Activated T-cell treated with anti-CD3 and anti-CD28 coated beads, Interleukin-2, amount 50 U/mL, for 72 hours (primary cell): ENCODE data around the gene INPP5F. TPM values are rescaled to one million over a fixed set of nuclear protein-coding genes. Genes with fewer than 3 reads are reported as not detected.

Experiments
- ATAC-seq, 2 donors: fragments of 150-1000 bp; cut with Tn5 transposase; replicated peaks in 1 of 2; 2 replicates each; pipeline ENCODE4 v1.10.0; 2021; ENCODE audit warnings: moderate library complexity in 2 of 2, mild to moderate bottlenecking in 1 of 2
- DNase-seq, 2 donors: peaks; one replicate each; pipeline ENCODE4 v3.0.0; 2021 to 2022; ENCODE audit warnings: mixed read lengths in 1 of 2
- H3K27ac Mint-ChIP-seq: one replicate; pipeline ENCODE4 v1.8.0; 2022; ENCODE audit warnings: mild to moderate bottlenecking, moderate library complexity, mixed read lengths
- H3K27me3 Mint-ChIP-seq: one replicate; pipeline ENCODE4 v1.8.0; 2022; ENCODE audit warnings: low read depth, mixed read lengths
- H3K36me3 Mint-ChIP-seq, 2 donors: one replicate each; pipeline ENCODE4 v1.8.0; 2022; ENCODE audit warnings: mixed read lengths in 2 of 2, mild to moderate bottlenecking in 1 of 2; ENCODE audit not compliant: insufficient read depth in 2 of 2
- H3K4me1 Mint-ChIP-seq: one replicate; pipeline ENCODE4 v1.8.0; 2022; ENCODE audit warnings: low read depth, mixed read lengths
- H3K4me3 Mint-ChIP-seq, 2 donors: one replicate each; pipeline ENCODE4 v1.8.0; 2022; ENCODE audit warnings: mild to moderate bottlenecking in 2 of 2, mixed read lengths in 2 of 2, moderate library complexity in 2 of 2
- H3K9me3 Mint-ChIP-seq, 2 donors: one replicate each; pipeline ENCODE4 v1.8.0; 2022; ENCODE audit warnings: mixed read lengths in 2 of 2
- total RNA-seq, 2 donors: library from RNA; stranded (reverse); gene quantifications; one replicate each; pipeline ENCODE4 v1.2.3, GENCODE V29; 2022

The INPP5F gene
- total RNA-seq, 2 donors from 2014 or later: 12.9 to 15.0 TPM

DNA sequence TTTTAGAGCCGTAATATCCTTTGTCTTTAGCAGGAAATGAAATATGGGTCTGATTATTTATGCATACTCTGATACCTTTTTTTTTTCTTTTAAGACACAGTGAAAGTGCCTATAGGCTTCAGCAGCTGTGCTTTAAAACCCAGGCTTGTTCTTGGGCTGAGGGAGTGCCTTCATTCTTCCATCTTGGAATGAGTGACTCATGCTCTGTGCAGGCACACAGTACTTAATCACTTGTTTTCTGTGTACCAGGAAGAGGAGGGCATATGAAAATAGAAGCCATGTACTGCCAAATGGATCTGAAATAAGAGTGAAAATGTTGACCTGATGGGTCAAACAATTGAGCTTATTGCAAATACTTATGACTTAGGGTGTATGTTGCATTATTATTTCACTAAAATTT, 12.0 kb downstream of the INPP5F start:
- peaks cover 0 to 2% of the 10 kb centered on the region in 2 donors for H3K36me3 Mint-ChIP-seq
- no peaks in the 10 kb centered on the region for H3K27me3 Mint-ChIP-seq
- peaks cover 51% of the 10 kb centered on the region for H3K4me1 Mint-ChIP-seq
- H3K9me3 Mint-ChIP-seq: no peaks in the 10 kb centered on the region
- DNase-seq (no peak), ATAC-seq (peak; percentile 57 to 66)
- H3K27ac Mint-ChIP-seq: no peak overlapping the region
- H3K4me3 Mint-ChIP-seq: peak overlapping the region; percentile 22 to 32

DNA sequence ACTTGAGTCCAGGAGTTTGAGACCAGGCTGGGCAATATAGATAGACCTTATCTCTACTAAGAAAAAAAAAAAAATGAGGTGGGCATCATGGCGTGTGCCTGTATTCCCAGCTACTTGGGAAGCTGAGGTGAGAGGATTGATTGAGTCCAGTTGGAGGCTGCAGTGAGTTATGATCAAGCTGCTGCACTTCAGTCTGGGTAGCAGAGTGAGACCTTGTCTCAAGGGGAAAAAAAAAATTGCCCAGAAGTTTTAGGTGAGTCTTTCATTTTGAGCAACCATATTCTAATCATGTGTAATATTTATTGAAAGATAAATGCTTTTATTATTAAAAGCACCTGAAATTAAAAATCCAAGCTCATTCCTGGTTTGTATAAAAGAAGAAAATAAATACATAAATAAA, 13.1 kb downstream of the INPP5F start:
- no peak for DNase-seq
- Mint-ChIP-seq H3K9me3 (no peaks in the 10 kb centered on the region), H3K27me3 (no peaks in the 10 kb centered on the region), H3K27ac (no peak overlapping the region), H3K4me1 (peaks cover 45% of the 10 kb centered on the region), H3K4me3 (no peak overlapping the region), H3K36me3 (no peaks in the 10 kb centered on the region)
- no peak for ATAC-seq

DNA sequence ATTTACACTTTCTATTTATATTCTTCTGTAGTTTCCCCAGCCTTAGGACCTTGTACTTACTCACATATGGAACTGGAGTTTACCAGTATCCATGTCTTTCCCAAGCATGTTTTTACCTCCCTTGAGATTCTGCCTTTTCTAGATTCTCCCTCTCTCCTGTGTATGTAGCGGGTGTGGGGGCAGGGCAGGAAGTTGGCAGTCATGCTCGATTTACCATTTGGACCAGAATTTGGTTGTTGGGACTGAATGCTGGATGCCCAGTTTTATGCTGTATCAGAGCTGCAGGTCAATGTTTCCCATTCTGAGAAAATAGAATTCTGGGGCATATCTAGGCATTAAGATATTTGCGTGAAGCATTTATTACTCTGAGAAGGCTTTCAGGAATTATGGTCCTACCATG, 14.2 kb downstream of the INPP5F start:
- Mint-ChIP-seq H3K27ac (no peak overlapping the region), H3K27me3 (no peaks in the 10 kb centered on the region), H3K4me3 (no peak overlapping the region), H3K9me3 (no peaks in the 10 kb centered on the region), H3K4me1 (peaks cover 47% of the 10 kb centered on the region), H3K36me3 (no peaks in the 10 kb centered on the region)
- DNase-seq (no peak), ATAC-seq (no peak)

DNA sequence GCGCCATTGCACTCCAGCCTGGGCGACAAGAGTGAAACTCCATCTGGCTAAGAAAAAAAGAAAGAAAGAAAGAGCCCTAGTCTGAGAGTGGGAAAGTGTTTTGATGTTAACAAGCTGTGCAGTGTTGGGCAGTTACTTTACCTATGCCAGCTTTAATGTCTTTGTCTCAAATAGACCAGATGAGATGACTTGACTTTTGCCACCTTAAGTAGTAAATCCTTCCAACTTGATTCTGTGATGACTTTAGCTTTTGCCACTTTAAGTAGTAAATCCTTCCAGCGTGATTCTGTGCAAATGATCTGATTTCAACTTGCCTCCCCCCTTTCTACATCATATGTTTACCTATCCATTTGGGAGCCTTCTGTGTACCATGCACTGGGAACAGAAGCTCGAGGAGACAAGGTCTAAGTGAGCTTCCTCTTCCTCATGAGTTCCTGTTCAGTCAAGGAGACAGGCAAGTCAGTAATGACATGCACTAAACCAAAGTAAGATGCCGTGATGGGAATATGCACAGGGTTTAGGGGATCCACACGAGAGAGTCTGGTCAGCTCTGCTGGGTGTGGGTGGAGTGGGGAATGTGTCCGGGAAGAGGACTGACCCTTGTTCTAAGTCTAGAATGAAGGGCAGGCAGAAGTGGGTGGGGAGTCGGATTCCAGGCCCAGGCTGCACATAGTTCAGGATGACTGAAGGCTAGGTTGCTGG, 17.2 kb downstream of the INPP5F start:
- Mint-ChIP-seq H3K27ac (no peak overlapping the region), H3K4me3 (no peak overlapping the region), H3K27me3 (no peaks in the 10 kb centered on the region), H3K36me3 (no peaks in the 10 kb centered on the region), H3K4me1 (peaks cover 26% of the 10 kb centered on the region), H3K9me3 (no peaks in the 10 kb centered on the region)
- ATAC-seq (no peak), DNase-seq (no peak)

DNA sequence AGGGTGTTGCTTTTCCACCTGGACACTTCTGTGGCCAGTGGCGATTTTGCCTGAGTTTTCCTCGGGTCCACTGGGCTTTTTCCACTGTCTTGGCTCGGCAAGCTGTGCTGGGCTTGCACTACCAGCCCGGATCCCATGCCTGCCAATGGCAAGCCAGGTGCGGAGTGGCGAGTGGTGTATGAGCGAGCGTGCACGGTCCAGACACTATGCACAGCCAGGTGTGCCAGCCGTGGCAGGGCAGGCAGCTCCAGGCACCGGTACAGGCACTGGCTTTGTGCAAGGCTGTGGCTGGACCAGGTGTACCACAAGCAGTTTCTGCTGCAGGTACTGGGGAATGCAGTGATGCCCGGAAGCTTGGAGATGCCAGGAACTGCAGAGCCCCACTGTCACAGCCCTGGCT, 22.1 kb downstream of the INPP5F start:
- Mint-ChIP-seq H3K36me3 (no peaks in the 10 kb centered on the region), H3K9me3 (no peaks in the 10 kb centered on the region), H3K27ac (no peak overlapping the region), H3K27me3 (no peaks in the 10 kb centered on the region), H3K4me1 (peaks cover 27% of the 10 kb centered on the region), H3K4me3 (no peak overlapping the region)
- ATAC-seq (no peak), DNase-seq (no peak)

DNA sequence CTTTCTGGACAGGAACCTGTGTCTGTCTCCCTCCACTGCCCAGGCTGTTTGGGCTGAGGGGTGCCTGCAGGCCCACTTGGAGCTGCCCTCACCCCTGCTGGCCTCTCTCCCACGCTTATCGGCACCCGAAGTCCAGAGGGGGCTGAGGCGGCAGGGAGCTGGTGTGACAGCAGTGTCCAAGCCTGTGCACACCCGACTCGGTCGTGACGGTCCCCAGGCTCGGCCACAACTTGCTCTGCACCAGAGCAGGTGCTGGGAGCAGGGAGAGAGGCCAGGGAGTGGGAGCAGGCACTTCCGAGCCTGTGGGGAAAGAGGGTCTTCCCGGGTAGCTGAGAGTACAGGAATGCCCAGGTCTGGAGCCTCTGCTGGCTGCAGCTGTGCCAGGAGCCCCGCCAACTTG, 23.0 kb downstream of the INPP5F start:
- Mint-ChIP-seq H3K27ac (no peak overlapping the region), H3K9me3 (no peaks in the 10 kb centered on the region), H3K4me1 (peaks cover 27% of the 10 kb centered on the region), H3K27me3 (no peaks in the 10 kb centered on the region), H3K36me3 (no peaks in the 10 kb centered on the region), H3K4me3 (no peak overlapping the region)
- ATAC-seq: no peak
- no peak for DNase-seq

DNA sequence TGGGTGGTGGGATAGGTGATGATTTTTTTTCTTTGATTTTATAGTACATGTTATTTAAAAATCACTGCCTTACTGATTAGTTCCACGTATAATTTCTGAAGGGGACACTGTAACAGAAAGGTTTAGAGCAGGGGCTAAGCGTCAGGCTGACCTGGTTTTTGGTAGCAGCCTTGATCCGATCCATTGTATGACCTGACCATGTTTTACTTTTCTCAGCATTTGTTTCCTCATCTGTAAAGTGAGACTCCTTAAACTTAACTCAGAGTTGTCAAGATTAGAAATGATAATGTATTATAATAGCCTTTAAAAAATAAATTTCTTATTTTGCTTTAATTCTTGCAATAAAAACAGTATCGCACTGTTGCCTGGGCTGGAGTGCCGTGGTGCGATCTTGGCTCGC, 23.6 kb downstream of the INPP5F start:
- Mint-ChIP-seq H3K27me3 (no peaks in the 10 kb centered on the region), H3K4me3 (no peak overlapping the region), H3K36me3 (no peaks in the 10 kb centered on the region), H3K4me1 (peaks cover 21% of the 10 kb centered on the region), H3K27ac (no peak overlapping the region), H3K9me3 (no peaks in the 10 kb centered on the region)
- DNase-seq (no peak), ATAC-seq (no peak)

DNA sequence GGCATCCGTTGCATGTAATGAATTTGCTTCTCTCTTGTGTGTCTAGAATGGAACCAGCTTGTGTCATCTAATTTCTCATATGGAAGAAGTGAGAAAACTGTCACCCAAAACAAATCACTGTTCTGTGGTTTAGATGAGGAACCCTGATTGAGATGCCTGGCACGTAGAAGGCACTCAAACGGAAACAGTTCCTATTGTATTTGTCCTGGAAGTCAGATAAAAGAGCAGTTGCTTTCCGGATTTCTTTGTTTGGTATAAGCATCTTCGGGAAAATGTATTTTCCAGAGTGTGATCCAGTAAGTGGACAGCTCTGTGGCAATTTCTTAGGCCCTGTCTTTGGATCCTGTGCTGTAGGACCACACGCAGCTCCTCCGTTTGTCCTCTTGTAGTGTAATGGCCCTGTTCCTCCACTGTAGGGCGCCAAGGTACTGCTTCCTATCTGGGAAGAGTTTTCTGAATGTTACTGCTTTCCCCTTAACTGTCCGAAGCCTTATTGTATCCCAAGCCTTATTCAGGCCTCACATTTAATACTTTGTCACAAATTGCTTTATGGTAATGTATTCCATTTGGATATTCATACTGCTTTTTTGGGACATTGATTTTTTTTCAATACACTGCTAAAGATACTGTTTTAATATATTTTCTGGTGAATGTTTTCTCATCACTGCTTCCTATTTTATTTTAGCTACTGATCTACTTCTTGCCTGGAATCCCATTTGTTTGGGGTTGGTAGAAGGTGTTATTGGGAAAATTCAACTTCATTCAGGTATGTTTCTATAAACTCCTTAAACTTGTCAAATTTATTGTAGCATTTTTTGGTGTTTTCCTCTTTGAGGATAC, 24.8 kb downstream of the INPP5F start:
- Mint-ChIP-seq H3K9me3 (no peaks in the 10 kb centered on the region), H3K27me3 (no peaks in the 10 kb centered on the region), H3K4me1 (peaks cover 10% of the 10 kb centered on the region), H3K4me3 (peak overlapping the region in 1 of 2 donors; percentile 5), H3K36me3 (no peaks in the 10 kb centered on the region), H3K27ac (peak overlapping the region; percentile 23)
- ATAC-seq: peak; percentile 90 to 92
- peak; percentile 59 to 65 for DNase-seq

DNA sequence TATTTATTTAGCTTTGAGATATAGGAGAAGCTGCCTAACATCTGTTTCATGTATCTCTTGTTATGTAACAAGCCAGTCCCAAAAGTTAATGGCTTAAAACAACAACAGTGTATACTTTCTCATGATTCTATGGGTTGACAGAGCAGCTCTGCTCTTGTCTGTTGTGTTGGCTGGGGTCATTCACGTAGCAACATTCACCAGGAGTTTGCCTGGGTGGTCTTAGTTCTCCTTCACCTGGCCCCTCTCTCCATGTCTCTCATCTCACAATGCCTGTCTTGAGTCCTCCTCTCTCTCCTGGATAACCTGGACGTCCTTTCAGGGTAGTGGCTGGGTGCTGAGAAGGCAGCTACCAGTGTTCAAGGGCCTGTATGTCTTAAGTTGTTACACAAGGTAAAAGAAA, 27.5 kb downstream of the INPP5F start:
- ATAC-seq (no peak), DNase-seq (no peak)
- no peaks in the 10 kb centered on the region for H3K27me3 Mint-ChIP-seq
- no peaks in the 10 kb centered on the region for H3K36me3 Mint-ChIP-seq
- no peak overlapping the region for H3K4me3 Mint-ChIP-seq
- no peak overlapping the region for H3K27ac Mint-ChIP-seq
- H3K9me3 Mint-ChIP-seq: no peaks in the 10 kb centered on the region
- H3K4me1 Mint-ChIP-seq: peaks cover 10% of the 10 kb centered on the region

DNA sequence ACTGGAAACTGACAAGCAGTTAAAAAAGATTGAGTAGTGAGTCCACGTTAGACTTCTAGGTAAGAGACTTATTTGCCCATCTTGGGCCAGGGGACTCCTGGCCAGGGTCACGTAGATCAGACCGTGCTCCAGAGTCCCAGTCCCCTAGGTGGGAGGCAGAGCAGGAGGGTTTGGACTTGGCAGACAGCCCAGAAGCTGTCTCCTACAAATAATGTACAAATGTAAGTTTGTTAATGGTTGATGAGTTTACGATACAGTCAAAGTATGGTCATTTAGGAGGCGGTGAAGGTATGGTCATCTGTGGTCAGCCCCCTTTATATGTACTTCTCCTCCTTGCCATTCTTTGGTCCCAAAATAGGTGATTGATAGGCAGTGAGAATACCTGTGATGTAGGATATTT, 28.2 kb downstream of the INPP5F start:
- DNase-seq (no peak), ATAC-seq (no peak)
- Mint-ChIP-seq H3K27ac (no peak overlapping the region), H3K4me3 (no peak overlapping the region), H3K36me3 (no peaks in the 10 kb centered on the region), H3K4me1 (peaks cover 10% of the 10 kb centered on the region), H3K9me3 (no peaks in the 10 kb centered on the region), H3K27me3 (no peaks in the 10 kb centered on the region)

DNA sequence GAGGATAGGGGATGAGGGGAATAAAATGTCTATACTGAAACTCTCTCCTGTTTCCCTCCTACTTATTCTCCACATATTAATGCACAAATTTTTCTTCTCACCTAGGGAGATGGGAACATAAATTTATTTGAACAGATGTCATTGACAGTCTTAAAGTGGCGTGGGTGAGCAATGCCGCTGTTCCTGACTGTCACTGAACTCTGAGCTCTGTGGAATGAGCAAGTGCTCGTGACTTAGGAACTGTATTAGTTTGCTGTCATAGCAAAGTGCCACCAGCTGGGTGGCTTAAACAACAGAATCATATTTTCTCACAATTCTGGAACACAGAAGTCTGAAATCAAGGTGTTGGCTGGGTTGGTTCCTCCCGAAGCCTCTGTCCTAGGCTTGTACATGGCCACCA, 29.1 kb downstream of the INPP5F start:
- no peaks in the 10 kb centered on the region for H3K27me3 Mint-ChIP-seq
- peaks cover 8% of the 10 kb centered on the region for H3K4me1 Mint-ChIP-seq
- H3K9me3 Mint-ChIP-seq: no peaks in the 10 kb centered on the region
- no peak overlapping the region for H3K4me3 Mint-ChIP-seq
- no peaks in the 10 kb centered on the region for H3K36me3 Mint-ChIP-seq
- H3K27ac Mint-ChIP-seq: no peak overlapping the region
- ATAC-seq (no peak), DNase-seq (no peak)

DNA sequence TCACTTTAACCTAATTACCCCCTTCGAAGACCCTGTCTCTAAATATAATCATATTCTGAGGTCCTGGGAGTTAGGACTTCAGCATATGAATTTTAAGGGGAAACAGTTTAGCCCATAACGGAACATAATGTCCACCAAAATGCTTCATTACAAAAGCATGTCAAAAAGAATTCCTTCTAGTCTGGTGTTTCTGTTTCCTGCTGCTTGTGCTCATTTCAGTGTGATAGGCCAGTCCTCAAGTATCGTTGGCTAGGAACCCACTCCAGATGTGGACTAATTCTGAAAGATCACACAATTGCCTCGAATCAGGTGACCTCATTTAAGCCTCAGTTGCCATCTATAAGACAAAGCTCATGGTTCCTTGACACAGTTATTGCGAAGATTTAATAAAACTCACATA, 29.6 kb downstream of the INPP5F start:
- Mint-ChIP-seq H3K4me1 (peaks cover 3% of the 10 kb centered on the region), H3K27me3 (no peaks in the 10 kb centered on the region), H3K36me3 (no peaks in the 10 kb centered on the region), H3K9me3 (no peaks in the 10 kb centered on the region), H3K27ac (no peak overlapping the region), H3K4me3 (no peak overlapping the region)
- ATAC-seq (no peak), DNase-seq (no peak)

DNA sequence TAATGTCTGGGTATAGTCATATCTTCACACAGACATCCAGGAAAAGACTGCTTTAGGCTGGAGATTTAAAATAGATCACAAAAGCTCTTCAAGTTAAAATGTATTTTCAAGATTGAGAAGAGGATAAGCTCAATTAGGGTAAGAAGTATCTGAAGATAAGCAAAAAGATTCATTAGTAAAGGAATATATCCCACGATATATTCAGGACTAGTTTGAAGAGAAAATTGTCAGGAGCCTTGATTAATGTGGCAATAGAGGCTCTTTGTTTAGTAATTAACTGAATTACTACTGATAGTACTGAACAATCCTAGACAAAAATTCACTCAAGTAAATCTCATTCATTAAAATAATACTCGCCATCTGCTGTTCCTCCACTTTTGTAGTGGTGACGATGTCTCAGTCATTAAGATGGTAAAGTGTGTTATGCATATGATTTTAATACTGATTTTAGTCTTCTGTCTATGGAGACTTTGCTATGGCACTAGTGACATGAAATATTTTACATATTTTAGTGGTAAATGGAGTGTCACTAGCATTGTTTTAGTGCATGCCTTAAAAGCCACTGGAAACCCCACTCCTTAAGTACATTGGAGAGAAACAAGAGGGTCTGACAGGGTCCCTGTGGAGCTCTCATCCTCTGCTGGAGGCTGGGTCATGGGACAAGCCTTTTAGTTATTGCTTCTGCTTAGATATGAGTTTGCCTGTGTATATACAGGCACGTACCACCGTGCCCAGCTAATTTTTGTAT, 32.8 kb downstream of the INPP5F start:
- Mint-ChIP-seq H3K36me3 (no peaks in the 10 kb centered on the region), H3K27me3 (no peaks in the 10 kb centered on the region), H3K4me1 (peaks cover 11% of the 10 kb centered on the region), H3K9me3 (no peaks in the 10 kb centered on the region), H3K4me3 (no peak overlapping the region), H3K27ac (no peak overlapping the region)
- ATAC-seq (no peak), DNase-seq (no peak)
